SK-N-SH (cell line): ENCODE measurements around the gene DEFB125. TPM values are rescaled to one million over a fixed set of nuclear protein-coding genes. Genes with fewer than 3 reads are reported as not detected.
"Not testable (repeated sequence)": the region's sequence is repeated elsewhere in the genome, so short reads cannot be mapped to it uniquely, and the experiment has no call there.

Source experiments
- CTCF ChIA-PET: fragments of 300-600, 350-600 bp; formaldehyde crosslinking; extraction: SDS; loops from one replicate; lab custom pipeline; 2021; lab: Yijun Ruan, JAX
- POLR2A ChIA-PET: fragments of 350-600 bp; sonication (Branson Sonifier 250); formaldehyde crosslinking; extraction: SDS; loops from one replicate; lab custom pipeline; 2020; ENCODE audit warnings: antibody characterized with exemption, inconsistent platforms; lab: Yijun Ruan, JAX
- DNase-seq: peaks from one replicate; pipeline ENCODE4 v3.0.0; 2012
- H2AFZ ChIP-seq: fragments of 200-600 bp; sonication (generic); 2 replicates; pipeline ENCODE4 v1.8.1; 2016; ENCODE audit warnings: antibody characterized with exemption, mild to moderate bottlenecking, low read depth
- H3F3A ChIP-seq: fragments of 200-600 bp; sonication (generic); replicated peaks from 2 replicates; pipeline ENCODE3; 2016; ENCODE audit warnings: antibody characterized with exemption, mild to moderate bottlenecking; ENCODE audit not compliant: insufficient read depth
- H3K27ac ChIP-seq, 2 experiments: fragments of 200-500 bp in 1 of 2; fragments of 200-600 bp in 1 of 2; sonication (Bioruptor generic) in 1 of 2; sonication (generic), shearing (Covaris generic) in 1 of 2; 2 replicates each; pipeline versions ENCODE4 v1.5.1 to v1.6.1; 2014 to 2016; ENCODE audit warnings: low read depth in 2 of 2, inconsistent platforms in 1 of 2, low read length in 1 of 2, mild to moderate bottlenecking in 1 of 2, mixed read lengths in 1 of 2
- H3K27me3 ChIP-seq: fragments of 200-600 bp; sonication (generic), shearing (Covaris generic); 2 replicates; pipeline ENCODE4 v1.6.1; 2016; ENCODE audit warnings: mixed run types; ENCODE audit not compliant: insufficient read depth
- H3K36me3 ChIP-seq, 2 experiments: fragments of 200-500 bp in 1 of 2; fragments of 200-600 bp in 1 of 2; sonication (Bioruptor generic) in 1 of 2; sonication (generic) in 1 of 2; replicated peaks in 1 of 2; 2 replicates each; pipeline versions ENCODE3 to v1.5.1; 2014 to 2016; ENCODE audit warnings: low read length in 1 of 2, mild to moderate bottlenecking in 1 of 2; ENCODE audit not compliant: insufficient read depth in 2 of 2, control insufficient read depth in 1 of 2
- H3K4me1 ChIP-seq, 2 experiments: fragments of 200-500 bp in 1 of 2; fragments of 200-600 bp in 1 of 2; sonication (Bioruptor generic) in 1 of 2; sonication (generic), shearing (Covaris generic) in 1 of 2; 2 replicates each; pipeline versions ENCODE4 v1.5.1 to v1.6.1; 2014 to 2016; ENCODE audit warnings: low read depth in 1 of 2, low read length in 1 of 2, mixed run types in 1 of 2; ENCODE audit not compliant: insufficient read depth in 2 of 2, control insufficient read depth in 1 of 2
- H3K4me2 ChIP-seq: fragments of 200-600 bp; sonication (generic), shearing (Covaris generic); 2 replicates; pipeline ENCODE4 v1.6.1; 2017; ENCODE audit warnings: mixed run types
- H3K4me3 ChIP-seq, 2 experiments: fragments of 200-500 bp in 1 of 2; fragments of 200-600 bp in 1 of 2; sonication (Bioruptor generic) in 1 of 2; sonication (generic), shearing (Covaris generic) in 1 of 2; 2 replicates each; pipeline versions ENCODE4 v1.5.1 to v1.8.1; 2014 to 2016; ENCODE audit warnings: low read depth in 2 of 2, inconsistent platforms in 1 of 2, low read length in 1 of 2, mild to moderate bottlenecking in 1 of 2, mixed read lengths in 1 of 2, moderate library complexity in 1 of 2
- H3K79me2 ChIP-seq: fragments of 200-600 bp; sonication (generic); 2 replicates; pipeline ENCODE4 v1.8.1; 2017; ENCODE audit warnings: mild to moderate bottlenecking; ENCODE audit not compliant: insufficient read depth
- H3K9ac ChIP-seq: fragments of 200-600 bp; sonication (generic); 2 replicates; pipeline ENCODE4 v1.6.1; 2017; ENCODE audit warnings: mixed run types
- H3K9me2 ChIP-seq: fragments of 200-600 bp; sonication (generic); 2 replicates; pipeline ENCODE4 v1.6.1; 2017; ENCODE audit warnings: mixed run types
- H3K9me3 ChIP-seq: fragments of 200-600 bp; sonication (generic); 2 replicates; pipeline ENCODE4 v1.6.1; 2017; ENCODE audit warnings: mixed run types, mild to moderate bottlenecking, moderate library complexity
- H4K20me1 ChIP-seq: fragments of 200-600 bp; sonication (generic); 2 replicates; pipeline ENCODE4 v1.6.1; 2017; ENCODE audit warnings: mild to moderate bottlenecking, mixed run types; ENCODE audit not compliant: insufficient read depth
- ELF1 ChIP-seq: IDR thresholded peaks from 2 replicates; pipeline ENCODE4 v1.4.0; 2012
- EP300 ChIP-seq, 2 experiments: IDR thresholded peaks; 2 replicates each; pipeline versions ENCODE4 v1.4.0 to v1.6.1; 2012; ENCODE audit warnings: borderline replicate concordance in 1 of 2, low read depth in 1 of 2, low read length in 1 of 2
- FOSL2 ChIP-seq: IDR thresholded peaks from 2 replicates; pipeline ENCODE4 v1.4.0; 2012; ENCODE audit warnings: low read depth, mild to moderate bottlenecking, moderate library complexity, borderline replicate concordance
- FOXM1 ChIP-seq: IDR thresholded peaks from 2 replicates; pipeline ENCODE4 v1.4.0; 2012; ENCODE audit warnings: low read depth, mild to moderate bottlenecking
- GABPA ChIP-seq: IDR thresholded peaks from 2 replicates; pipeline ENCODE4 v1.4.0; 2012; ENCODE audit warnings: low read depth, mild to moderate bottlenecking
- MEF2A ChIP-seq: IDR thresholded peaks from 2 replicates; pipeline ENCODE4 v1.4.0; 2012; ENCODE audit warnings: low read depth, borderline replicate concordance
- NRF1 ChIP-seq: IDR thresholded peaks from 2 replicates; pipeline ENCODE4 v1.6.1; 2012; ENCODE audit warnings: low read depth, mild to moderate bottlenecking, low read length
- RAD21 ChIP-seq: IDR thresholded peaks from 2 replicates; pipeline ENCODE4 v1.6.1; 2012; ENCODE audit warnings: mild to moderate bottlenecking, low read length
- RCOR1 ChIP-seq: fragments of 150-350 bp; IDR thresholded peaks from 2 replicates; pipeline ENCODE4 v1.6.1; 2017; ENCODE audit warnings: antibody characterized with exemption, low read length
- RFX5 ChIP-seq: IDR thresholded peaks from 2 replicates; pipeline ENCODE4 v1.6.1; 2012; ENCODE audit warnings: mild to moderate bottlenecking, improper control_type of control experiment, low read length
- RXRA ChIP-seq: IDR thresholded peaks from 2 replicates; pipeline ENCODE4 v1.4.0; 2012; ENCODE audit warnings: low read depth, mild to moderate bottlenecking, borderline replicate concordance
- SMC3 ChIP-seq: IDR thresholded peaks from 2 replicates; pipeline ENCODE4 v1.6.1; 2012; ENCODE audit warnings: low read depth, low read length, improper control_type of control experiment
- TCF12 ChIP-seq: IDR thresholded peaks from 2 replicates; pipeline ENCODE4 v1.4.0; 2012
- YY1 ChIP-seq: IDR thresholded peaks from 2 replicates; pipeline ENCODE4 v1.4.0; 2012; ENCODE audit warnings: low read depth, mild to moderate bottlenecking
- WGBS: methylation state at CpG from one replicate; pipeline ENCODE4 v1.1.6; 2017; ENCODE audit warnings: low lambda C conversion rate; 5-methylcytosine and 5-hydroxymethylcytosine counted together
- polyA plus RNA-seq, 3 experiments: library from polyadenylated mRNA; depleted of rRNA; stranded (reverse); fragments of >200 nt; gene quantifications; 2 replicates each; pipeline ENCODE4 v1.2.3, GENCODE V29; 2012
- TF ChIP-seq, protein P1 (sequence below): IDR thresholded peaks from 2 replicates; pipeline ENCODE4 v1.4.0; 2012; ENCODE audit warnings: low read depth
- TF ChIP-seq, protein P2 (sequence below): IDR thresholded peaks from 2 replicates; pipeline ENCODE4 v1.4.0; 2012; ENCODE audit warnings: low read depth, borderline replicate concordance

DEFB125 gene
- polyA plus RNA-seq, 1 of the 3 experiments (the other 2 are of a cell fraction) = not detected

DNA sequence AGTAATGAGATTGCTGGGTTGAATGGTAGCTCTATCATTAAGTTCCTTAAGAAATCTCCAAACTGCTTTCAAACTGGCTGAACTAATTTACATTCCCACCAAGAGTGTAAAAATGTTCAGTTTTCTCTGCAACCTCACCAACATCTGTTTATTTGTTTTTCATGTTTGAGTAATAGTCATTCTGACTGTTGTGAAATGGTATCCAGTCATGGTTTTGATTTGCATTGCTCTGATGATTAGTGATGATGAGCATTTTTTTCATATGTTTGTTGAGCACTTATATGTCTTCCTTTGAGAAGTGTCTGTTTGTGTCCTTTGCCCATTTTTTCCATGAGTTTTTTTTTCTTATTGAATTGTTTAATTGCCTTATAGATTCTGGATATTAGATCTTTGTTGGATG is 24.9 kb downstream of the DEFB125 start:
- Histone ChIP-seq H3F3A (no peaks in the 10 kb centered on the region), H2AFZ (no peak overlapping the region), H4K20me1 (no peaks in the 10 kb centered on the region), H3K4me2 (no peak overlapping the region), H3K9me2 (no peaks in the 10 kb centered on the region), H3K4me3 (no peak overlapping the region), H3K27me3 (no peaks in the 10 kb centered on the region), H3K9me3 (no peaks in the 10 kb centered on the region), H3K79me2 (no peaks in the 10 kb centered on the region), H3K9ac (no peak overlapping the region), H3K27ac (no peak overlapping the region), H3K36me3 (no peaks in the 10 kb centered on the region), H3K4me1 (no peaks in the 10 kb centered on the region)
- TF ChIP-seq RCOR1 = no peak
- TF ChIP-seq, protein P1, sequence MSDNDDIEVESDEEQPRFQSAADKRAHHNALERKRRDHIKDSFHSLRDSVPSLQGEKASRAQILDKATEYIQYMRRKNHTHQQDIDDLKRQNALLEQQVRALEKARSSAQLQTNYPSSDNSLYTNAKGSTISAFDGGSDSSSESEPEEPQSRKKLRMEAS = no peak
- TF ChIP-seq EP300 (IDR thresholded peaks at IDR 0.05; ENCODE audit: borderline replicate concordance in 1 of 2, low read depth in 1 of 2, low read length in 1 of 2) = no peak
- no peak for TF ChIP-seq RAD21
- no peak for TF ChIP-seq RXRA
- no peak for TF ChIP-seq FOSL2
- DNase-seq = no peak
- ChIA-PET CTCF (interaction anchor here (0.8 kb wide), 1 partner anchor 54 kb away, joined by 3 read pairs; no protein-coding TSS in a partner anchor), POLR2A (no interaction called here)

DNA sequence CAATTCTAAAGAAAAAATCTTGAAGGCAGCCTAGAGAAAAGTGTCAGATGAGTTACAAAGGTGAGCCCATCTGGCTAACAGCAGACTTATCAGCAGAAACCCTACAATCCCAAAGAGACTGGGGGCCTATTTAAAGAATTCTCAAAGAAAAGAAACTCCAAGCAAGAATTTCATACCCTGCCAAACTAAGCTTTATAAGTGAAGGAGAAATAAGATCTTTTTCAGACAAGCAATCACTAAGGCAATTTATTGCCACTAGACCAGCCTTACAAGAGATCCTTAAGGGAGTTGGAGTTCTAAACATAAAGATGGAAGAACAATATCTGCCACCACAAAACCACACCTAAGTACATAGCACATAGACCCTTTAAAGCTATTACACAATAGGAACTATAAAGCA is 30.0 kb downstream of the DEFB125 start:
- ChIA-PET CTCF (interaction anchor here (0.8 to 2.0 kb wide), 3 partner anchors 9 to 20 kb away, joined by 3 to 5 read pairs (median 4); no protein-coding TSS in a partner anchor), POLR2A (no interaction called here)
- Histone ChIP-seq H3K36me3 (no peaks in the 10 kb centered on the region), H3K4me3 (no peak overlapping the region), H4K20me1 (no peaks in the 10 kb centered on the region), H2AFZ (no peak overlapping the region), H3K9me3 (no peaks in the 10 kb centered on the region), H3K27me3 (no peaks in the 10 kb centered on the region), H3K9ac (no peak overlapping the region), H3K9me2 (no peaks in the 10 kb centered on the region), H3K4me1 (no peaks in the 10 kb centered on the region), H3K79me2 (no peaks in the 10 kb centered on the region), H3K4me2 (no peak overlapping the region), H3K27ac (no peak overlapping the region), H3F3A (no peaks in the 10 kb centered on the region)
- no peak for DNase-seq
- no peak for TF ChIP-seq ELF1
- no peak for TF ChIP-seq TCF12
- TF ChIP-seq RFX5 = no peak
- TF ChIP-seq FOXM1 = no peak
- TF ChIP-seq GABPA = no peak
- TF ChIP-seq, protein P2, sequence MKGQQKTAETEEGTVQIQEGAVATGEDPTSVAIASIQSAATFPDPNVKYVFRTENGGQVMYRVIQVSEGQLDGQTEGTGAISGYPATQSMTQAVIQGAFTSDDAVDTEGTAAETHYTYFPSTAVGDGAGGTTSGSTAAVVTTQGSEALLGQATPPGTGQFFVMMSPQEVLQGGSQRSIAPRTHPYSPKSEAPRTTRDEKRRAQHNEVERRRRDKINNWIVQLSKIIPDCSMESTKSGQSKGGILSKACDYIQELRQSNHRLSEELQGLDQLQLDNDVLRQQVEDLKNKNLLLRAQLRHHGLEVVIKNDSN = no peak
- no peak for TF ChIP-seq YY1
- TF ChIP-seq RXRA = no peak
- no peak for TF ChIP-seq NRF1
- no peak for TF ChIP-seq MEF2A
- no peak for TF ChIP-seq SMC3

DNA sequence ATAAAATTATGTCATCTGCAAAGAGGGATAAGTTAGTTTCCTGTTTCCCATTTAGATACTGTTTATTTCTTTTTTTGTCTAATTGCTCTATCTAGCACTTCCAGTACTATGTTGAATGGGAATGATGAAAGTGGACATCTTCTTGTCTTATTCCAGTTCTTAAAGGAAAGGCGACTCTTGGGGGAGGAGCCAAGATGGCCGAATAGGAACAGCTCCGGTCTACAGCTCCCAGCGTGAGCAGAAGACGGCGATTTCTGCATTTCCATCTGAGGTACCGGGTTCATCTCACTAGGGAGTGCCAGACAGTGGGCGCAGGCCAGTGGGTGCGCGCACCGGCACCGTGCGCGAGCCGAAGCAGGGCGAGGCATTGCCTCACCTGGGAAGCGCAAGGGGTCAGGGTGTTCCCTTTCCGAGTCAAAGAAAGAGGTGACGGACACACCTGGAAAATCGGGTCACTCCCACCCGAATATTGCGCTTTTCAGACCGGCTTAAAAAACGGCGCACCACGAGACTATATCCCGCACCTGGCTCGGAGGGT is 42.4 kb downstream of the DEFB125 start:
- H3F3A ChIP-seq, H3K4me2 ChIP-seq, H4K20me1 ChIP-seq, CTCF ChIA-PET, H3K9ac ChIP-seq, H3K4me3 ChIP-seq, H3K27me3 ChIP-seq, POLR2A ChIA-PET, H3K9me3 ChIP-seq, H3K27ac ChIP-seq, DNase-seq, H2AFZ ChIP-seq, H3K9me2 ChIP-seq, H3K4me1 ChIP-seq, H3K36me3 ChIP-seq, H3K79me2 ChIP-seq: not testable (repeated sequence)
- WGBS = 62% methylated on average over 22 of the region's 28 CpGs
